Thyroid gland (tissue), 4 donors: ENCODE data around the gene APBA3. TPM values are rescaled to one million over a fixed set of nuclear protein-coding genes. Genes with fewer than 3 reads are reported as not detected.

Source experiments
- DNase-seq, 2 donors: peaks; one replicate each; pipeline ENCODE4 v3.0.0-alpha.2; 2019
- H3K27ac ChIP-seq, 3 donors: fragments of 200-600 bp; sonication (generic); 1 replicate in 2 of 3; 2 replicates in 1 of 3; pipeline ENCODE4 v1.5.1; 2016 to 2019; ENCODE audit warnings: mild to moderate bottlenecking in 1 of 3, moderate library complexity in 1 of 3
- H3K27me3 ChIP-seq: fragments of 200-600 bp; sonication (generic); one replicate; pipeline ENCODE4 v1.5.1; 2019
- H3K36me3 ChIP-seq, 2 donors: fragments of 200-600 bp; sonication (generic); one replicate each; pipeline ENCODE4 v1.5.1; 2016 to 2019
- H3K4me1 ChIP-seq, 2 donors: fragments of 200-600 bp; sonication (generic); one replicate each; pipeline ENCODE4 v1.5.1; 2017 to 2019
- H3K4me3 ChIP-seq, 3 donors: fragments of 200-600 bp; sonication (generic); replicated peaks in 1 of 3; 1 replicate in 2 of 3; 2 replicates in 1 of 3; pipeline ENCODE4 v1.5.1; 2016; ENCODE audit warnings: mild to moderate bottlenecking in 1 of 3
- H3K9me3 ChIP-seq: fragments of 200-600 bp; sonication (generic); one replicate; pipeline ENCODE4 v1.5.1; 2017
- CTCF ChIP-seq, 6 experiments: fragments of 200-600 bp in 3 of 6; fragments of 450-650 bp in 3 of 6; sonication (generic) in 3 of 6; IDR thresholded peaks; one replicate each; pipeline ENCODE4 v1.5.1; 2016 to 2019; ENCODE audit warnings: antibody characterized with exemption in 6 of 6, mild to moderate bottlenecking in 2 of 6, inconsistent platforms in 1 of 6, moderate library complexity in 1 of 6
- POLR2A ChIP-seq, 2 donors: fragments of 450-650 bp; IDR thresholded peaks; one replicate each; pipeline ENCODE4 v1.6.1; 2017; ENCODE audit warnings: antibody characterized with exemption in 2 of 2, mild to moderate bottlenecking in 2 of 2, moderate library complexity in 1 of 2
- WGBS, 2 donors: methylation state at CpG; one replicate each; pipeline ENCODE4 v1.1.5; 2017; 5-methylcytosine and 5-hydroxymethylcytosine counted together
- intact Hi-C: fragments of 100-400 bp; cut with DNase I; formaldehyde crosslinking; loops from one replicate; pipeline ENCODE4 v1.15.1; 2023
- total RNA-seq, 4 donors: library from RNA; depleted of rRNA; stranded (reverse); fragments of >200 nt; gene quantifications; one replicate each; pipeline ENCODE4 v1.2.3, GENCODE V29; 2016

Gene APBA3
- total RNA-seq, 4 donors from 2014 or later = 33.6 to 42.9 (median 38.1) TPM

- Histone ChIP-seq H3K27me3 (no peaks in the 10 kb centered on the region), H3K4me3 (no peak overlapping the region), H3K4me1 (no peaks in the 10 kb centered on the region), H3K27ac (no peak overlapping the region), H3K36me3 (peaks cover 33 to 45% of the 10 kb centered on the region in 2 donors), H3K9me3 (no peaks in the 10 kb centered on the region)
- no peak for DNase-seq
- WGBS, 2 donors = 90 to 96% methylated on average over 21 to 27 of the region's 51 CpGs
- TF ChIP-seq POLR2A (IDR thresholded peaks at IDR 0.05) (no peak), CTCF (IDR thresholded peaks at IDR 0.05) (no peak)
- intact Hi-C loops = no loop called here
These were observed 7.7 kb downstream of the APBA3 start for GRCh38 chr19:3753631-3754410.

- DNase-seq = no peak
- no peaks in the 10 kb centered on the region for H3K4me1 ChIP-seq
- H3K27me3 ChIP-seq = no peaks in the 10 kb centered on the region
- TF ChIP-seq POLR2A (IDR thresholded peaks at IDR 0.05) (no peak), CTCF (IDR thresholded peaks at IDR 0.05) (no peak)
- H3K9me3 ChIP-seq = no peaks in the 10 kb centered on the region
- intact Hi-C loops = no loop called here
- WGBS, 2 donors = 93 to 95% methylated on average over 6 to 18 of the region's 25 CpGs
- no peak overlapping the region for H3K27ac ChIP-seq
- peaks cover 33 to 45% of the 10 kb centered on the region in 2 donors for H3K36me3 ChIP-seq
- no peak overlapping the region for H3K4me3 ChIP-seq
These were observed 9.0 kb downstream of the APBA3 start for GRCh38 chr19:3752492-3752891.

GRCh38 chr19:3751236-3751635 lies 10.3 kb downstream of the APBA3 start:
- Histone ChIP-seq H3K4me3 (no peak overlapping the region), H3K4me1 (no peaks in the 10 kb centered on the region), H3K27me3 (no peaks in the 10 kb centered on the region), H3K36me3 (peaks cover 33 to 45% of the 10 kb centered on the region in 2 donors), H3K9me3 (no peaks in the 10 kb centered on the region), H3K27ac (no peak overlapping the region)
- intact Hi-C loops = no loop called here
- WGBS, 2 donors = 95 to 97% methylated on average over 14 to 30 of the region's 30 CpGs
- TF ChIP-seq CTCF (IDR thresholded peaks at IDR 0.05) = no peak
- DNase-seq = no peak

- WGBS, 2 donors = 90 to 100% methylated on average over 1 to 2 of the region's 2 CpGs
- no peaks in the 10 kb centered on the region for H3K4me1 ChIP-seq
- intact Hi-C loops = no loop called here
- H3K4me3 ChIP-seq = no peak overlapping the region
- no peaks in the 10 kb centered on the region for H3K27me3 ChIP-seq
- H3K36me3 ChIP-seq = peaks cover 33 to 45% of the 10 kb centered on the region in 2 donors
- no peak overlapping the region for H3K27ac ChIP-seq
- DNase-seq = no peak
- no peaks in the 10 kb centered on the region for H3K9me3 ChIP-seq
- no peak for TF ChIP-seq CTCF (IDR thresholded peaks at IDR 0.05)
- TF ChIP-seq POLR2A (IDR thresholded peaks at IDR 0.05) = no peak
These were observed 11.3 kb downstream of the APBA3 start for GRCh38 chr19:3750211-3750610.

GRCh38 chr19:3748965-3749364 lies 12.5 kb downstream of the APBA3 start:
- H3K4me3 ChIP-seq = no peak overlapping the region
- 84 to 88% methylated on average over 8 of the region's 8 CpGs for WGBS, 2 donors
- no peaks in the 10 kb centered on the region for H3K9me3 ChIP-seq
- no peaks in the 10 kb centered on the region for H3K4me1 ChIP-seq
- intact Hi-C loops = no loop called here
- TF ChIP-seq CTCF (IDR thresholded peaks at IDR 0.05) (no peak), POLR2A (IDR thresholded peaks at IDR 0.05) (no peak)
- no peak overlapping the region for H3K27ac ChIP-seq
- no peaks in the 10 kb centered on the region for H3K27me3 ChIP-seq
- H3K36me3 ChIP-seq = peaks cover 33 to 44% of the 10 kb centered on the region in 2 donors
- no peak for DNase-seq
